WTC11 (cell line): Measurements from ENCODE around the gene WDFY4. TPM values are rescaled to one million over a fixed set of nuclear protein-coding genes. Genes with fewer than 3 reads are reported as not detected.

Experiments used
- ATAC-seq: fragments of 200-7000 bp; cut with Tn5 transposase; 2 replicates; pipeline ENCODE4 v1.10.0; 2021; ENCODE audit warnings: mild to moderate bottlenecking, moderate library complexity
- CTCF ChIA-PET: fragments of 300-600 bp; sonication (Branson Sonifier 250); formaldehyde crosslinking; loops from one replicate; lab custom pipeline; 2021; ENCODE audit warnings: antibody characterized with exemption; lab: Charles Lee
- POLR2A ChIA-PET: fragments of 350-600 bp; sonication (Branson Sonifier 250); formaldehyde crosslinking; loops from one replicate; lab custom pipeline; 2021; ENCODE audit warnings: antibody characterized with exemption; lab: Charles Lee
- DNase-seq: peaks from one replicate; pipeline ENCODE4 v3.0.0; 2021; ENCODE audit warnings: low spot score
- H3K27ac Mint-ChIP-seq: 2 replicates; pipeline ENCODE4 v1.8.0; 2021; ENCODE audit warnings: mixed read lengths
- H3K27me3 Mint-ChIP-seq: 2 replicates; pipeline ENCODE4 v1.8.0; 2021; ENCODE audit warnings: low read depth, mild to moderate bottlenecking, moderate library complexity, mixed read lengths
- H3K36me3 Mint-ChIP-seq: 2 replicates; pipeline ENCODE4 v1.8.0; 2021; ENCODE audit warnings: mixed read lengths
- H3K4me1 Mint-ChIP-seq: 2 replicates; pipeline ENCODE4 v1.8.0; 2022; ENCODE audit warnings: mixed read lengths
- H3K4me3 Mint-ChIP-seq: 2 replicates; pipeline ENCODE4 v1.8.0; 2021; ENCODE audit warnings: mild to moderate bottlenecking, moderate library complexity, mixed read lengths
- H3K9me3 Mint-ChIP-seq: 2 replicates; pipeline ENCODE4 v1.8.0; 2021; ENCODE audit warnings: mixed read lengths
- ARID4B ChIP-seq: sonication (generic); formaldehyde crosslinking; IDR thresholded peaks from 2 replicates; pipeline ENCODE4 v1.8.0; 2023; ENCODE audit warnings: missing genetic modification reagents, mild to moderate bottlenecking, borderline replicate concordance
- ATF3 ChIP-seq: sonication (generic); formaldehyde crosslinking; conservative IDR thresholded peaks from 2 replicates; pipeline ENCODE4 v1.8.1; 2022; ENCODE audit warnings: mild to moderate bottlenecking, missing genetic modification reagents
- CDX4 ChIP-seq: fragments of 250-450 bp; sonication (Bioruptor Pico); IDR thresholded peaks from 2 replicates; pipeline ENCODE4 v1.9.0; 2021; ENCODE audit warnings: moderate library complexity, mild to moderate bottlenecking, inconsistent platforms, borderline replicate concordance
- E2F4 ChIP-seq: sonication (generic); formaldehyde crosslinking; IDR thresholded peaks from 2 replicates; pipeline ENCODE4 v1.8.1; 2022; ENCODE audit warnings: low read depth, mild to moderate bottlenecking, moderate library complexity, missing genetic modification reagents, borderline replicate concordance
- ELF4 ChIP-seq: sonication (generic); formaldehyde crosslinking; IDR thresholded peaks from 2 replicates; pipeline ENCODE4 v1.8.1; 2022; ENCODE audit warnings: low read depth, mild to moderate bottlenecking, moderate library complexity, missing genetic modification reagents
- EMX1 ChIP-seq: fragments of 250-450 bp; sonication (Bioruptor Pico); IDR thresholded peaks from 2 replicates; pipeline ENCODE4 v1.8.0; 2021; ENCODE audit warnings: mild to moderate bottlenecking
- ETV6 ChIP-seq: sonication (generic); formaldehyde crosslinking; IDR thresholded peaks from 2 replicates; pipeline ENCODE4 v1.8.1; 2022; ENCODE audit warnings: mild to moderate bottlenecking, missing genetic modification reagents
- RORB ChIP-seq: fragments of 250-450 bp; sonication (Bioruptor Pico); IDR thresholded peaks from 2 replicates; pipeline ENCODE4 v1.9.0; 2021; ENCODE audit warnings: mild to moderate bottlenecking
- SMAD4 ChIP-seq: sonication (generic); formaldehyde crosslinking; IDR thresholded peaks from 2 replicates; pipeline ENCODE4 v1.8.0; 2022; ENCODE audit warnings: mild to moderate bottlenecking, missing genetic modification reagents
- ZNF138 ChIP-seq: sonication (generic); formaldehyde crosslinking; conservative IDR thresholded peaks from 2 replicates; pipeline ENCODE4 v1.8.1; 2022; ENCODE audit warnings: mild to moderate bottlenecking, moderate library complexity, missing genetic modification reagents
- ZNF219 ChIP-seq: sonication (generic); formaldehyde crosslinking; IDR thresholded peaks from 2 replicates; pipeline ENCODE4 v1.8.0; 2023; ENCODE audit warnings: missing genetic modification reagents, mild to moderate bottlenecking, borderline replicate concordance
- ZNF263 ChIP-seq: sonication (generic); formaldehyde crosslinking; IDR thresholded peaks from 2 replicates; pipeline ENCODE4 v1.8.1; 2022; ENCODE audit warnings: low read depth, mild to moderate bottlenecking, moderate library complexity, missing genetic modification reagents
- ZNF281 ChIP-seq: sonication (generic); formaldehyde crosslinking; IDR thresholded peaks from 2 replicates; pipeline ENCODE4 v1.8.0; 2023; ENCODE audit warnings: mild to moderate bottlenecking, missing genetic modification reagents
- ZNF423 ChIP-seq: fragments of 250-450 bp; sonication (Bioruptor Pico); IDR thresholded peaks from 2 replicates; pipeline ENCODE4 v2.1.2; 2022; ENCODE audit warnings: mild to moderate bottlenecking, moderate library complexity
- ZNF532 ChIP-seq: fragments of 250-450 bp; sonication (Bioruptor Pico); IDR thresholded peaks from 2 replicates; pipeline ENCODE4 v1.9.0; 2021; ENCODE audit warnings: mild to moderate bottlenecking, borderline replicate concordance
- ZNF671 ChIP-seq: fragments of 250-450 bp; sonication (Bioruptor Pico); IDR thresholded peaks from 2 replicates; pipeline ENCODE4 v1.8.0; 2021; ENCODE audit warnings: mild to moderate bottlenecking
- total RNA-seq: library from RNA; stranded (reverse); gene quantifications from 3 replicates; pipeline ENCODE4 v1.2.3, GENCODE V29; 2021

The WDFY4 gene
- total RNA-seq, 1 experiment from 2014 or later, result 0.13 TPM

- TF ChIP-seq E2F4 (CRISPR knock-in tag), result no peak
- no peak for TF ChIP-seq ZNF281 (CRISPR knock-in tag)
- no peak for TF ChIP-seq ARID4B (CRISPR knock-in tag)
- no peak for TF ChIP-seq ATF3
- no peak for TF ChIP-seq EMX1
- no peak for TF ChIP-seq ELF4 (CRISPR knock-in tag)
- TF ChIP-seq ZNF263 (CRISPR knock-in tag), result no peak
- TF ChIP-seq ZNF423 (CRISPR knock-in tag), result no peak
- TF ChIP-seq, all 79 proteins: peak for 0
Measured at GRCh38 chr10:48737886-48738285, 53.2 kb downstream of the WDFY4 start (continued).

GRCh38 chr10:48739170-48739569 is 54.5 kb downstream of the WDFY4 start:
- peaks cover 8% of the 10 kb centered on the region for H3K4me1 Mint-ChIP-seq
- ChIA-PET POLR2A (no interaction called here), CTCF (no interaction called here)
- peaks cover 4% of the 10 kb centered on the region; the same call in 1 of the 2 replicates for H3K9me3 Mint-ChIP-seq
- H3K4me3 Mint-ChIP-seq, result no peak overlapping the region
- DNase-seq (no peak), ATAC-seq (no peak)
- no peak for TF ChIP-seq ZNF423 (CRISPR knock-in tag)
- no peak for TF ChIP-seq ZNF219
- TF ChIP-seq RORB, result no peak
- TF ChIP-seq ZNF671 (CRISPR knock-in tag), result no peak
- TF ChIP-seq ARID4B (CRISPR knock-in tag), result no peak
- no peak for TF ChIP-seq CDX4 (CRISPR knock-in tag)
- no peak for TF ChIP-seq SMAD4 (CRISPR knock-in tag)
- TF ChIP-seq ZNF532 (CRISPR knock-in tag), result no peak
- TF ChIP-seq ETV6, result no peak
- no peak for TF ChIP-seq ZNF138 (CRISPR knock-in tag)
- H3K27ac Mint-ChIP-seq, result no peak overlapping the region
- H3K36me3 Mint-ChIP-seq, result no peaks in the 10 kb centered on the region
- no peaks in the 10 kb centered on the region for H3K27me3 Mint-ChIP-seq
